GM23338 (cell line): Measurements from ENCODE around the gene ARL2. TPM values are rescaled to one million over a fixed set of nuclear protein-coding genes. Genes with fewer than 3 reads are reported as not detected.

Experiments used
- ATAC-seq: fragments of 200-7000 bp; cut with Tn5 transposase; 3 replicates; pipeline ENCODE4 v1.9.1; 2020
- DNase-seq: peaks from one replicate; pipeline ENCODE4 v3.0.0-alpha.2; 2015; ENCODE audit warnings: low spot score
- H2AFZ ChIP-seq: fragments of 200-600 bp; sonication (generic); 2 replicates; pipeline ENCODE4 v1.8.0; 2016; ENCODE audit warnings: antibody characterized with exemption, mild to moderate bottlenecking, moderate library complexity
- H3F3A ChIP-seq: fragments of 200-600 bp; sonication (generic); replicated peaks from 2 replicates; pipeline ENCODE4 v1.8.0; 2017; ENCODE audit warnings: antibody characterized with exemption, mixed run types, low read depth
- H3K27ac ChIP-seq: fragments of 200-600 bp; sonication (generic); 2 replicates; pipeline ENCODE4 v1.6.1; 2016; ENCODE audit warnings: low read depth
- H3K27me3 ChIP-seq: fragments of 200-600 bp; sonication (generic); 2 replicates; pipeline ENCODE4 v1.8.0; 2016; ENCODE audit warnings: mild to moderate bottlenecking, mixed run types, moderate library complexity; ENCODE audit not compliant: insufficient read depth
- H3K36me3 ChIP-seq: fragments of 200-600 bp; sonication (generic); 2 replicates; pipeline ENCODE4 v1.8.0; 2016; ENCODE audit warnings: mild to moderate bottlenecking; ENCODE audit not compliant: insufficient read depth
- H3K4me1 ChIP-seq: fragments of 200-600 bp; sonication (generic); 2 replicates; pipeline ENCODE4 v1.8.0; 2016; ENCODE audit warnings: mild to moderate bottlenecking, moderate library complexity; ENCODE audit not compliant: insufficient read depth
- H3K4me2 ChIP-seq: fragments of 200-600 bp; sonication (generic); 2 replicates; pipeline ENCODE4 v1.7.1; 2017; ENCODE audit warnings: mixed run types
- H3K4me3 ChIP-seq: fragments of 200-600 bp; sonication (generic); 2 replicates; pipeline ENCODE4 v1.6.1; 2016; ENCODE audit warnings: mixed run types
- H3K79me2 ChIP-seq: fragments of 200-600 bp; sonication (generic); replicated peaks from 2 replicates; pipeline ENCODE4 v1.8.0; 2017; ENCODE audit warnings: mild to moderate bottlenecking; ENCODE audit not compliant: insufficient read depth
- H3K9me2 ChIP-seq: fragments of 200-600 bp; sonication (generic); 2 replicates; pipeline ENCODE4 v1.8.0; 2017; ENCODE audit not compliant: insufficient read depth
- H4K20me1 ChIP-seq: fragments of 200-600 bp; sonication (generic); replicated peaks from 2 replicates; pipeline ENCODE4 v1.8.0; 2017; ENCODE audit warnings: mild to moderate bottlenecking; ENCODE audit not compliant: insufficient read depth
- H3K27ac Mint-ChIP-seq: 2 replicates; pipeline ENCODE4 v1.8.0; 2020; ENCODE audit warnings: inconsistent platforms, mild to moderate bottlenecking, moderate library complexity, mixed read lengths
- H3K27me3 Mint-ChIP-seq: 3 replicates; pipeline ENCODE4 v1.8.0; 2022; ENCODE audit warnings: low read depth, mild to moderate bottlenecking, moderate library complexity, mixed read lengths, inconsistent platforms; ENCODE audit not compliant: insufficient read depth, poor library complexity
- H3K36me3 Mint-ChIP-seq: 3 replicates; pipeline ENCODE4 v1.8.0; 2021; ENCODE audit warnings: low read depth, mild to moderate bottlenecking, inconsistent platforms, moderate library complexity, mixed read lengths
- H3K4me1 Mint-ChIP-seq: 3 replicates; pipeline ENCODE4 v1.8.0; 2020; ENCODE audit warnings: mild to moderate bottlenecking, inconsistent platforms, mixed read lengths
- H3K4me3 Mint-ChIP-seq: 3 replicates; pipeline ENCODE4 v1.8.0; 2021; ENCODE audit warnings: moderate library complexity, mild to moderate bottlenecking, inconsistent platforms, mixed read lengths
- H3K9me3 Mint-ChIP-seq: 3 replicates; pipeline ENCODE4 v1.8.0; 2020; ENCODE audit warnings: moderate library complexity, mild to moderate bottlenecking, inconsistent platforms, mixed read lengths
- CREB1 ChIP-seq: fragments of 250-450 bp; sonication (Bioruptor Pico); IDR thresholded peaks from 2 replicates; pipeline ENCODE4 v1.5.0; 2020; ENCODE audit warnings: low read depth, mild to moderate bottlenecking, moderate library complexity
- EZH2 ChIP-seq: fragments of 200-600 bp; sonication (generic); IDR thresholded peaks from one replicate; pipeline ENCODE4 v1.8.0; 2017; ENCODE audit warnings: antibody characterized with exemption, mild to moderate bottlenecking, low read depth; ENCODE audit not compliant: unreplicated experiment
- EZH2phosphoT487 ChIP-seq: fragments of 200-600 bp; sonication (generic); IDR thresholded peaks from one replicate; pipeline ENCODE4 v1.8.1; 2018; ENCODE audit warnings: antibody characterized with exemption; ENCODE audit not compliant: unreplicated experiment
- JUNB ChIP-seq: IDR thresholded peaks from one replicate; pipeline ENCODE4 v1.6.1; 2016; ENCODE audit warnings: antibody characterized with exemption; ENCODE audit not compliant: unreplicated experiment
- NANOG ChIP-seq: IDR thresholded peaks from 2 replicates; pipeline ENCODE4 v1.6.1; 2016; ENCODE audit warnings: antibody characterized with exemption, borderline replicate concordance
- POLR2AphosphoS5 ChIP-seq: IDR thresholded peaks from 2 replicates; pipeline ENCODE4 v1.6.1; 2016; ENCODE audit warnings: antibody characterized with exemption, low read depth
- STAT1 ChIP-seq: IDR thresholded peaks from one replicate; pipeline ENCODE4 v1.6.1; 2016; ENCODE audit warnings: antibody characterized with exemption; ENCODE audit not compliant: unreplicated experiment
- ZNF114 ChIP-seq: fragments of 250-450 bp; sonication (Bioruptor Pico); IDR thresholded peaks from 2 replicates; pipeline ENCODE4 v1.5.0; 2020; ENCODE audit warnings: mild to moderate bottlenecking, moderate library complexity
- ZNF331 ChIP-seq: fragments of 250-450 bp; sonication (Bioruptor Pico); IDR thresholded peaks from 2 replicates; pipeline ENCODE4 v1.5.0; 2020; ENCODE audit warnings: low read depth, mild to moderate bottlenecking, moderate library complexity
- polyA plus RNA-seq: library from polyadenylated mRNA; unstranded; fragments of >200 nt; fragmentation: Nextera tagmentation; extraction: Ambion mirVana; gene quantifications from 2 replicates; pipeline ENCODE4 v1.2.1, GENCODE V29; 2016
- total RNA-seq: library from RNA; depleted of rRNA; stranded (reverse); fragments of >200 nt; shearing (Covaris generic); gene quantifications from 2 replicates; pipeline ENCODE4 v1.2.3, GENCODE V29; 2014
- TF ChIP-seq, protein P1 (sequence below): IDR thresholded peaks from one replicate; pipeline ENCODE4 v1.6.1; 2018; ENCODE audit warnings: antibody characterized with exemption; ENCODE audit not compliant: unreplicated experiment
- TF ChIP-seq, protein P2 (sequence below): IDR thresholded peaks from 2 replicates; pipeline ENCODE4 v1.6.1; 2016; ENCODE audit warnings: antibody characterized with exemption
- TF ChIP-seq, protein P3 (sequence below): fragments of 250-450 bp; sonication (Bioruptor Pico); IDR thresholded peaks from 2 replicates; pipeline ENCODE4 v1.5.0; 2020; ENCODE audit warnings: mild to moderate bottlenecking, moderate library complexity

The ARL2 gene
- total and polyA plus RNA-seq, 2 experiments from 2014 or later, result 193 to 236 TPM

DNA sequence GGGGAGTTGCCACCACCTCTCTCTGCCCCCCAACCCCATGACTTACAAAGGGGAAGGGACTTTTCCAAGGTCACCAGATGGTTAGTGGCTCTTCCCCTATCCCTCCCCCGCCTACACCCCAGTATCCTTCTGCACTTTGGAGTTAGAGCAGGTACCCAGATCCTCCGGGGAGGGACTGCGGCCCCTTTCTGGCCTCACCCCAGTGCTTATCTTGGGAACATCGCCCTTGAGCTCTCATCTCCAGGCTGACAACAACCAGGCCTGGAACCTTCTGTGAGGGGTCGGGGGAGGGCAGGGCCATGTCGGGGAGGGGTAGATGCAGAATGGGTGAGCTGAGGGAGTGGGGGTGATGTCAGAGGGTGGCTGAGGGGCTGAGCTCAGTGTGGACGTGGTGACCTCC lies 51.9 kb downstream of the ARL2 start:
- Histone ChIP-seq H3K79me2 (no peaks in the 10 kb centered on the region), H3K4me1 (peaks cover 13% of the 10 kb centered on the region), H3K4me2 (no peak overlapping the region), H3K4me3 (no peak overlapping the region), H2AFZ (no peak overlapping the region), H3K36me3 (no peaks in the 10 kb centered on the region), H3K27me3 (no peaks in the 10 kb centered on the region), H3F3A (no peaks in the 10 kb centered on the region), H4K20me1 (no peaks in the 10 kb centered on the region), H3K9me2 (no peaks in the 10 kb centered on the region), H3K27ac (no peak overlapping the region)
- Mint-ChIP-seq H3K9me3 (no peaks in the 10 kb centered on the region), H3K36me3 (no peaks in the 10 kb centered on the region), H3K27me3 (peaks cover 2% of the 10 kb centered on the region), H3K27ac (peak overlapping the region; percentile 93; the same call in 1 of the 2 replicates), H3K4me1 (peaks cover 35% of the 10 kb centered on the region), H3K4me3 (peak overlapping the region; percentile 60; the same call in 2 of the 3 replicates)
- TF ChIP-seq JUNB, result no peak
- no peak for TF ChIP-seq ZNF114 (CRISPR knock-in tag)
- no peak for TF ChIP-seq EZH2phosphoT487
- TF ChIP-seq, protein P1, sequence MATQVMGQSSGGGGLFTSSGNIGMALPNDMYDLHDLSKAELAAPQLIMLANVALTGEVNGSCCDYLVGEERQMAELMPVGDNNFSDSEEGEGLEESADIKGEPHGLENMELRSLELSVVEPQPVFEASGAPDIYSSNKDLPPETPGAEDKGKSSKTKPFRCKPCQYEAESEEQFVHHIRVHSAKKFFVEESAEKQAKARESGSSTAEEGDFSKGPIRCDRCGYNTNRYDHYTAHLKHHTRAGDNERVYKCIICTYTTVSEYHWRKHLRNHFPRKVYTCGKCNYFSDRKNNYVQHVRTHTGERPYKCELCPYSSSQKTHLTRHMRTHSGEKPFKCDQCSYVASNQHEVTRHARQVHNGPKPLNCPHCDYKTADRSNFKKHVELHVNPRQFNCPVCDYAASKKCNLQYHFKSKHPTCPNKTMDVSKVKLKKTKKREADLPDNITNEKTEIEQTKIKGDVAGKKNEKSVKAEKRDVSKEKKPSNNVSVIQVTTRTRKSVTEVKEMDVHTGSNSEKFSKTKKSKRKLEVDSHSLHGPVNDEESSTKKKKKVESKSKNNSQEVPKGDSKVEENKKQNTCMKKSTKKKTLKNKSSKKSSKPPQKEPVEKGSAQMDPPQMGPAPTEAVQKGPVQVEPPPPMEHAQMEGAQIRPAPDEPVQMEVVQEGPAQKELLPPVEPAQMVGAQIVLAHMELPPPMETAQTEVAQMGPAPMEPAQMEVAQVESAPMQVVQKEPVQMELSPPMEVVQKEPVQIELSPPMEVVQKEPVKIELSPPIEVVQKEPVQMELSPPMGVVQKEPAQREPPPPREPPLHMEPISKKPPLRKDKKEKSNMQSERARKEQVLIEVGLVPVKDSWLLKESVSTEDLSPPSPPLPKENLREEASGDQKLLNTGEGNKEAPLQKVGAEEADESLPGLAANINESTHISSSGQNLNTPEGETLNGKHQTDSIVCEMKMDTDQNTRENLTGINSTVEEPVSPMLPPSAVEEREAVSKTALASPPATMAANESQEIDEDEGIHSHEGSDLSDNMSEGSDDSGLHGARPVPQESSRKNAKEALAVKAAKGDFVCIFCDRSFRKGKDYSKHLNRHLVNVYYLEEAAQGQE, result no peak
- no peak for TF ChIP-seq NANOG
- no peak for TF ChIP-seq STAT1
- TF ChIP-seq, protein P2, sequence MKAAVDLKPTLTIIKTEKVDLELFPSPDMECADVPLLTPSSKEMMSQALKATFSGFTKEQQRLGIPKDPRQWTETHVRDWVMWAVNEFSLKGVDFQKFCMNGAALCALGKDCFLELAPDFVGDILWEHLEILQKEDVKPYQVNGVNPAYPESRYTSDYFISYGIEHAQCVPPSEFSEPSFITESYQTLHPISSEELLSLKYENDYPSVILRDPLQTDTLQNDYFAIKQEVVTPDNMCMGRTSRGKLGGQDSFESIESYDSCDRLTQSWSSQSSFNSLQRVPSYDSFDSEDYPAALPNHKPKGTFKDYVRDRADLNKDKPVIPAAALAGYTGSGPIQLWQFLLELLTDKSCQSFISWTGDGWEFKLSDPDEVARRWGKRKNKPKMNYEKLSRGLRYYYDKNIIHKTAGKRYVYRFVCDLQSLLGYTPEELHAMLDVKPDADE, result no peak
- TF ChIP-seq CREB1 (CRISPR knock-in tag), result no peak
- TF ChIP-seq EZH2, result no peak
- TF ChIP-seq, protein P3, sequence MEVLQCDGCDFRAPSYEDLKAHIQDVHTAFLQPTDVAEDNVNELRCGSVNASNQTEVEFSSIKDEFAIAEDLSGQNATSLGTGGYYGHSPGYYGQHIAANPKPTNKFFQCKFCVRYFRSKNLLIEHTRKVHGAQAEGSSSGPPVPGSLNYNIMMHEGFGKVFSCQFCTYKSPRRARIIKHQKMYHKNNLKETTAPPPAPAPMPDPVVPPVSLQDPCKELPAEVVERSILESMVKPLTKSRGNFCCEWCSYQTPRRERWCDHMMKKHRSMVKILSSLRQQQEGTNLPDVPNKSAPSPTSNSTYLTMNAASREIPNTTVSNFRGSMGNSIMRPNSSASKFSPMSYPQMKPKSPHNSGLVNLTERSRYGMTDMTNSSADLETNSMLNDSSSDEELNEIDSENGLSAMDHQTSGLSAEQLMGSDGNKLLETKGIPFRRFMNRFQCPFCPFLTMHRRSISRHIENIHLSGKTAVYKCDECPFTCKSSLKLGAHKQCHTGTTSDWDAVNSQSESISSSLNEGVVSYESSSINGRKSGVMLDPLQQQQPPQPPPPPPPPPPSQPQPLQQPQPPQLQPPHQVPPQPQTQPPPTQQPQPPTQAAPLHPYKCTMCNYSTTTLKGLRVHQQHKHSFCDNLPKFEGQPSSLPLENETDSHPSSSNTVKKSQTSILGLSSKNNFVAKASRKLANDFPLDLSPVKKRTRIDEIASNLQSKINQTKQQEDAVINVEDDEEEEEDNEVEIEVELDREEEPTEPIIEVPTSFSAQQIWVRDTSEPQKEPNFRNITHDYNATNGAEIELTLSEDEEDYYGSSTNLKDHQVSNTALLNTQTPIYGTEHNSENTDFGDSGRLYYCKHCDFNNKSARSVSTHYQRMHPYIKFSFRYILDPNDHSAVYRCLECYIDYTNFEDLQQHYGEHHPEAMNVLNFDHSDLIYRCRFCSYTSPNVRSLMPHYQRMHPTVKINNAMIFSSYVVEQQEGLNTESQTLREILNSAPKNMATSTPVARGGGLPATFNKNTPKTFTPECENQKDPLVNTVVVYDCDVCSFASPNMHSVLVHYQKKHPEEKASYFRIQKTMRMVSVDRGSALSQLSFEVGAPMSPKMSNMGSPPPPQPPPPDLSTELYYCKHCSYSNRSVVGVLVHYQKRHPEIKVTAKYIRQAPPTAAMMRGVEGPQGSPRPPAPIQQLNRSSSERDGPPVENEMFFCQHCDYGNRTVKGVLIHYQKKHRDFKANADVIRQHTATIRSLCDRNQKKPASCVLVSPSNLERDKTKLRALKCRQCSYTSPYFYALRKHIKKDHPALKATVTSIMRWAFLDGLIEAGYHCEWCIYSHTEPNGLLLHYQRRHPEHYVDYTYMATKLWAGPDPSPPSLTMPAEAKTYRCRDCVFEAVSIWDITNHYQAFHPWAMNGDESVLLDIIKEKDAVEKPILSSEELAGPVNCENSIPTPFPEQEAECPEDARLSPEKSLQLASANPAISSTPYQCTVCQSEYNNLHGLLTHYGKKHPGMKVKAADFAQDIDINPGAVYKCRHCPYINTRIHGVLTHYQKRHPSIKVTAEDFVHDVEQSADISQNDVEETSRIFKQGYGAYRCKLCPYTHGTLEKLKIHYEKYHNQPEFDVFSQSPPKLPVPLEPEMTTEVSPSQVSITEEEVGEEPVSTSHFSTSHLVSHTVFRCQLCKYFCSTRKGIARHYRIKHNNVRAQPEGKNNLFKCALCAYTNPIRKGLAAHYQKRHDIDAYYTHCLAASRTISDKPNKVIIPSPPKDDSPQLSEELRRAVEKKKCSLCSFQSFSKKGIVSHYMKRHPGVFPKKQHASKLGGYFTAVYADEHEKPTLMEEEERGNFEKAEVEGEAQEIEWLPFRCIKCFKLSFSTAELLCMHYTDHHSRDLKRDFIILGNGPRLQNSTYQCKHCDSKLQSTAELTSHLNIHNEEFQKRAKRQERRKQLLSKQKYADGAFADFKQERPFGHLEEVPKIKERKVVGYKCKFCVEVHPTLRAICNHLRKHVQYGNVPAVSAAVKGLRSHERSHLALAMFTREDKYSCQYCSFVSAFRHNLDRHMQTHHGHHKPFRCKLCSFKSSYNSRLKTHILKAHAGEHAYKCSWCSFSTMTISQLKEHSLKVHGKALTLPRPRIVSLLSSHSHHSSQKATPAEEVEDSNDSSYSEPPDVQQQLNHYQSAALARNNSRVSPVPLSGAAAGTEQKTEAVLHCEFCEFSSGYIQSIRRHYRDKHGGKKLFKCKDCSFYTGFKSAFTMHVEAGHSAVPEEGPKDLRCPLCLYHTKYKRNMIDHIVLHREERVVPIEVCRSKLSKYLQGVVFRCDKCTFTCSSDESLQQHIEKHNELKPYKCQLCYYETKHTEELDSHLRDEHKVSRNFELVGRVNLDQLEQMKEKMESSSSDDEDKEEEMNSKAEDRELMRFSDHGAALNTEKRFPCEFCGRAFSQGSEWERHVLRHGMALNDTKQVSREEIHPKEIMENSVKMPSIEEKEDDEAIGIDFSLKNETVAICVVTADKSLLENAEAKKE, result no peak
- no peak for TF ChIP-seq ZNF331
- no peak for TF ChIP-seq POLR2AphosphoS5
- ATAC-seq, result no peak
- no peak for DNase-seq
